ENCODE measurements around the gene SLC45A3. TPM values are rescaled to one million over a fixed set of nuclear protein-coding genes. Genes with fewer than 3 reads are reported as not detected.

The SLC45A3 gene
- total and polyA plus RNA-seq, 2 donors (not counting 3 experiments of a cell fraction or from before 2014, with no cell fraction given) = 15.1 to 15.6 TPM

GRCh38 chr1:205672970-205673369 lies 7.3 kb downstream of the SLC45A3 start:
- Histone ChIP-seq H3K4me2 (ENCODE audit: insufficient read depth, low read length) (no peak overlapping the region), H3K9me3 (replicated peaks; ENCODE audit: control insufficient read depth, insufficient read depth, low read length) (no peaks in the 10 kb centered on the region), H3K4me1 (ENCODE audit: control insufficient read depth, extremely low read depth, insufficient read depth, low read length) (peaks cover 15% of the 10 kb centered on the region), H2AFZ (ENCODE audit: low read depth, low read length) (no peak overlapping the region), H3K79me2 (ENCODE audit: control insufficient read depth, insufficient read depth, low read length) (peaks cover 10% of the 10 kb centered on the region), H3K9me1 (replicated peaks; ENCODE audit: control insufficient read depth, extremely low read depth, insufficient read depth, low read length) (no peaks in the 10 kb centered on the region), H4K20me1 (replicated peaks; ENCODE audit: control insufficient read depth, extremely low read depth, insufficient read depth, low read length) (no peaks in the 10 kb centered on the region), H3K9ac (replicated peaks; ENCODE audit: extremely low read depth, insufficient read depth, low read length) (no peak overlapping the region), H3K27me3 (ENCODE audit: control insufficient read depth in 2 of 2, insufficient read depth in 2 of 2, low read length in 2 of 2) (no peaks in the 10 kb centered on the region), H3K36me3 (ENCODE audit: control insufficient read depth in 2 of 2, extremely low read depth in 1 of 2, insufficient read depth in 2 of 2, low read length in 2 of 2) (no peaks in the 10 kb centered on the region), H3K4me3 (replicated peaks in 1 of 3; ENCODE audit: insufficient read depth in 1 of 3, low read depth in 1 of 3, low read length in 3 of 3) (no peak overlapping the region), H3K27ac (ENCODE audit: insufficient read depth, low read depth, low read length) (no peak overlapping the region)
- ChIA-PET POLR2A (no interaction called here), CTCF (interaction anchor here (0.7 to 3.9 kb wide), 6 partner anchors 14 to 305 kb away, joined by 3 to 41 read pairs (median 5); no protein-coding TSS in a partner anchor)
- TF ChIP-seq GATA2 (IDR thresholded peaks at IDR 0.05; ENCODE audit: insufficient read depth, insufficient read length, low read depth, low read length) (no peak), CTCF (IDR thresholded peaks at IDR 0.05; ENCODE audit: extremely low read depth in 1 of 2, insufficient read depth in 1 of 2, low read depth in 1 of 2, low read length in 2 of 2) (no peak), JUN (IDR thresholded peaks at IDR 0.05; ENCODE audit: borderline replicate concordance, insufficient read depth, insufficient read length, low read depth) (no peak), POLR2A (IDR thresholded peaks at IDR 0.05; ENCODE audit: low read depth, low read length) (no peak), EZH2 (IDR thresholded peaks at IDR 0.05; ENCODE audit: borderline replicate concordance, low read depth, low read length, severe bottlenecking) (no peak), MAX (IDR thresholded peaks at IDR 0.05; ENCODE audit: insufficient read depth, insufficient read length) (no peak), POLR2AphosphoS5 (IDR thresholded peaks at IDR 0.05; ENCODE audit: insufficient read depth, low read depth, low read length) (no peak), MYC (IDR thresholded peaks at IDR 0.05; ENCODE audit: low read depth, low read length) (no peak), FOS (IDR thresholded peaks at IDR 0.05; ENCODE audit: borderline replicate concordance, insufficient read depth, low read length) (no peak)
- no peak for DNase-seq (ENCODE audit: low read depth, low spot score)
- dilution Hi-C loops (cut with MboI; ENCODE audit: extremely low pct_ligation_motif_present, low sequenced_read_pairs) = no loop called here
- no TSS peak for BruUV-seq (replicated peaks)
- intact Hi-C loops (cut with micrococcal nuclease) = no loop called here
- no peak for FAIRE-seq

Measured in endothelial cell of umbilical vein (primary cell).